ENCODE results near the gene CDK19.

DNA sequence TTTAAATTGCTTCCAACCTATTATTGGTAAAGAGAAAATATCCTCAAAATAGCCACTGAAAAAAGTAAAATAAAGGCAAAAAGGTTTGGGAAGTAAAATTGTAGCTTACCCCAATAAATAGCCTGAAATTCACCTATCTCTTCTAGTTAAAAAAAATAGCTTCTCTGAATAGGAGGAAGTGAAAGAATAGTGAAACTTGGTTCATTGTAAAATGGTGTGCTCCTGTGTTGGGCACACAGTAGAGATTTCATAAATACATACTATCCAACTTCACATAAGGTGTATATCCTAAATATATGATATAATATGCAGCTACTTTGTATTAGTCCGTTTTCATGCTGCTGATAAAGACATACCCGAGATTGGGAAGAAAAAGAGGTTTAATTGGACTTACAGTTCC, 45.3 kb downstream of the CDK19 start:
- TF ChIP-seq POLR2AphosphoS5 (IDR thresholded peaks at IDR 0.05; ENCODE audit: control insufficient read depth, insufficient read depth, low read depth, low read length) (no peak), DNMT1 (IDR thresholded peaks at IDR 0.05) (no peak), EP300 (IDR thresholded peaks at IDR 0.05; ENCODE audit: low read length) (no peak), HMG20A (CRISPR knock-in tag; conservative IDR thresholded peaks at IDR 0.05) (no peak), ZNF174 (CRISPR knock-in tag; IDR thresholded peaks at IDR 0.05) (no peak), TBP (optimal IDR thresholded peaks at IDR 0.05; ENCODE audit: low read depth, low read length) (no peak), NR2C2 (CRISPR knock-in tag; IDR thresholded peaks at IDR 0.05) (no peak), NR2C2 (tag; IDR thresholded peaks at IDR 0.05) (no peak), THRAP3 (IDR thresholded peaks at IDR 0.05; ENCODE audit: borderline replicate concordance) (no peak)
- TF ChIP-seq, protein P1, sequence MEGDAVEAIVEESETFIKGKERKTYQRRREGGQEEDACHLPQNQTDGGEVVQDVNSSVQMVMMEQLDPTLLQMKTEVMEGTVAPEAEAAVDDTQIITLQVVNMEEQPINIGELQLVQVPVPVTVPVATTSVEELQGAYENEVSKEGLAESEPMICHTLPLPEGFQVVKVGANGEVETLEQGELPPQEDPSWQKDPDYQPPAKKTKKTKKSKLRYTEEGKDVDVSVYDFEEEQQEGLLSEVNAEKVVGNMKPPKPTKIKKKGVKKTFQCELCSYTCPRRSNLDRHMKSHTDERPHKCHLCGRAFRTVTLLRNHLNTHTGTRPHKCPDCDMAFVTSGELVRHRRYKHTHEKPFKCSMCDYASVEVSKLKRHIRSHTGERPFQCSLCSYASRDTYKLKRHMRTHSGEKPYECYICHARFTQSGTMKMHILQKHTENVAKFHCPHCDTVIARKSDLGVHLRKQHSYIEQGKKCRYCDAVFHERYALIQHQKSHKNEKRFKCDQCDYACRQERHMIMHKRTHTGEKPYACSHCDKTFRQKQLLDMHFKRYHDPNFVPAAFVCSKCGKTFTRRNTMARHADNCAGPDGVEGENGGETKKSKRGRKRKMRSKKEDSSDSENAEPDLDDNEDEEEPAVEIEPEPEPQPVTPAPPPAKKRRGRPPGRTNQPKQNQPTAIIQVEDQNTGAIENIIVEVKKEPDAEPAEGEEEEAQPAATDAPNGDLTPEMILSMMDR (IDR thresholded peaks at IDR 0.05 in 2 of 3, conservative IDR thresholded peaks at IDR 0.05 in 1 of 3; ENCODE audit: insufficient read depth in 2 of 3, low read depth in 1 of 3, low read length in 3 of 3), result no peak

All from K562 (cell line).